ENCODE results near the gene MMP10. TPM values are rescaled to one million over a fixed set of nuclear protein-coding genes. Genes with fewer than 3 reads are reported as not detected.

MMP10 gene
- total RNA-seq, 1 donor from 2014 or later: not detected

GRCh38 chr11:102762361-102762767, 18.1 kb downstream of the MMP10 start:
- no peaks in the 10 kb centered on the region for H3K9me3 Mint-ChIP-seq (ENCODE audit: unreplicated experiment)
- H3K36me3 Mint-ChIP-seq (ENCODE audit: unreplicated experiment): no peaks in the 10 kb centered on the region
- H3K4me1 Mint-ChIP-seq (ENCODE audit: unreplicated experiment): peaks cover 35% of the 10 kb centered on the region
- peak overlapping the region; percentile 62 for H3K27ac Mint-ChIP-seq (ENCODE audit: unreplicated experiment)
- no peak overlapping the region for H3K4me3 Mint-ChIP-seq (ENCODE audit: unreplicated experiment)
- H3K27me3 Mint-ChIP-seq (ENCODE audit: unreplicated experiment): no peaks in the 10 kb centered on the region
- no peak for TF ChIP-seq CTCF (IDR thresholded peaks at IDR 0.05)
- DNase-seq (ENCODE audit: extremely low spot score, unreplicated experiment): no peak

- H3K27me3 Mint-ChIP-seq (ENCODE audit: unreplicated experiment): no peaks in the 10 kb centered on the region
- H3K4me1 Mint-ChIP-seq (ENCODE audit: unreplicated experiment): peaks cover 35% of the 10 kb centered on the region
- DNase-seq (ENCODE audit: extremely low spot score, unreplicated experiment): no peak
- no peaks in the 10 kb centered on the region for H3K36me3 Mint-ChIP-seq (ENCODE audit: unreplicated experiment)
- no peaks in the 10 kb centered on the region for H3K9me3 Mint-ChIP-seq (ENCODE audit: unreplicated experiment)
- no peak for TF ChIP-seq CTCF (IDR thresholded peaks at IDR 0.05)
- peak overlapping the region; percentile 11 for H3K4me3 Mint-ChIP-seq (ENCODE audit: unreplicated experiment)
- peak overlapping the region; percentile 62 for H3K27ac Mint-ChIP-seq (ENCODE audit: unreplicated experiment)
Measured at GRCh38 chr11:102761646-102762238, 18.7 kb downstream of the MMP10 start.

GRCh38 chr11:102760344-102761035, 19.9 kb downstream of the MMP10 start:
- no peaks in the 10 kb centered on the region for H3K27me3 Mint-ChIP-seq (ENCODE audit: unreplicated experiment)
- DNase-seq (ENCODE audit: extremely low spot score, unreplicated experiment): no peak
- no peak for TF ChIP-seq CTCF (IDR thresholded peaks at IDR 0.05)
- peaks cover 35% of the 10 kb centered on the region for H3K4me1 Mint-ChIP-seq (ENCODE audit: unreplicated experiment)
- H3K36me3 Mint-ChIP-seq (ENCODE audit: unreplicated experiment): no peaks in the 10 kb centered on the region
- no peaks in the 10 kb centered on the region for H3K9me3 Mint-ChIP-seq (ENCODE audit: unreplicated experiment)
- H3K27ac Mint-ChIP-seq (ENCODE audit: unreplicated experiment): peak overlapping the region; percentile 62
- no peak overlapping the region for H3K4me3 Mint-ChIP-seq (ENCODE audit: unreplicated experiment)

GRCh38 chr11:102757823-102758549, 22.4 kb downstream of the MMP10 start:
- H3K9me3 Mint-ChIP-seq (ENCODE audit: unreplicated experiment): no peaks in the 10 kb centered on the region
- no peaks in the 10 kb centered on the region for H3K27me3 Mint-ChIP-seq (ENCODE audit: unreplicated experiment)
- no peak for DNase-seq (ENCODE audit: extremely low spot score, unreplicated experiment)
- H3K4me1 Mint-ChIP-seq (ENCODE audit: unreplicated experiment): peaks cover 29% of the 10 kb centered on the region
- no peak overlapping the region for H3K27ac Mint-ChIP-seq (ENCODE audit: unreplicated experiment)
- TF ChIP-seq CTCF (IDR thresholded peaks at IDR 0.05): no peak
- no peak overlapping the region for H3K4me3 Mint-ChIP-seq (ENCODE audit: unreplicated experiment)
- no peaks in the 10 kb centered on the region for H3K36me3 Mint-ChIP-seq (ENCODE audit: unreplicated experiment)

- H3K9me3 Mint-ChIP-seq (ENCODE audit: unreplicated experiment): peaks cover 8% of the 10 kb centered on the region
- peaks cover 2% of the 10 kb centered on the region for H3K27me3 Mint-ChIP-seq (ENCODE audit: unreplicated experiment)
- H3K27ac Mint-ChIP-seq (ENCODE audit: unreplicated experiment): no peak overlapping the region
- H3K36me3 Mint-ChIP-seq (ENCODE audit: unreplicated experiment): no peaks in the 10 kb centered on the region
- DNase-seq (ENCODE audit: extremely low spot score, unreplicated experiment): no peak
- TF ChIP-seq CTCF (IDR thresholded peaks at IDR 0.05): no peak
- H3K4me3 Mint-ChIP-seq (ENCODE audit: unreplicated experiment): no peak overlapping the region
- H3K4me1 Mint-ChIP-seq (ENCODE audit: unreplicated experiment): no peaks in the 10 kb centered on the region
Measured at GRCh38 chr11:102753267-102753666, 27.2 kb downstream of the MMP10 start.

Data from osteocyte (in vitro differentiated cells).